Hematopoietic multipotent progenitor cell treated with erythropoietin and hydrocortisone succinate and interleukin-3 and kit ligand, for 8 days (in vitro differentiated cells): ENCODE data around the gene GPRC5D.

Experiments
- DNase-seq: peaks from one replicate; pipeline ENCODE4 v3.0.0-alpha.2; 2015

GPRC5D gene

GRCh38 chr12:12952036-12952435 is at the start of gene GPRC5D:
GPRC5D (minus strand) TSS chr12:12952170; CDS start chr12:12950384, 1,786 bp downstream.
- no peak for DNase-seq

DNA sequence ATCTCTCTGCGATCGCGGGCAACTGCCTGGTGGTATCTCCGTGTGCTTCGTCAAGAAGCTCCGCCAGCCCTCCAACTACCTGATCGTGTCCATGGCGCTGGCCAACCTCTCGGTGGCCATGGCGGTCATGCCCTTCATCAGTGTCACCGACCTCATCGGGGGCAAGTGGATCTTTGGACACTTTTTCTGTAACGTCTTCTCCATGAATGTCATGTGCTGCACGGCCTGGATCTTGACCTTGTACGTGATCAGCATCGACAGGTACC is 49.7 kb upstream of the GPRC5D start:
- no peak for DNase-seq

DNA sequence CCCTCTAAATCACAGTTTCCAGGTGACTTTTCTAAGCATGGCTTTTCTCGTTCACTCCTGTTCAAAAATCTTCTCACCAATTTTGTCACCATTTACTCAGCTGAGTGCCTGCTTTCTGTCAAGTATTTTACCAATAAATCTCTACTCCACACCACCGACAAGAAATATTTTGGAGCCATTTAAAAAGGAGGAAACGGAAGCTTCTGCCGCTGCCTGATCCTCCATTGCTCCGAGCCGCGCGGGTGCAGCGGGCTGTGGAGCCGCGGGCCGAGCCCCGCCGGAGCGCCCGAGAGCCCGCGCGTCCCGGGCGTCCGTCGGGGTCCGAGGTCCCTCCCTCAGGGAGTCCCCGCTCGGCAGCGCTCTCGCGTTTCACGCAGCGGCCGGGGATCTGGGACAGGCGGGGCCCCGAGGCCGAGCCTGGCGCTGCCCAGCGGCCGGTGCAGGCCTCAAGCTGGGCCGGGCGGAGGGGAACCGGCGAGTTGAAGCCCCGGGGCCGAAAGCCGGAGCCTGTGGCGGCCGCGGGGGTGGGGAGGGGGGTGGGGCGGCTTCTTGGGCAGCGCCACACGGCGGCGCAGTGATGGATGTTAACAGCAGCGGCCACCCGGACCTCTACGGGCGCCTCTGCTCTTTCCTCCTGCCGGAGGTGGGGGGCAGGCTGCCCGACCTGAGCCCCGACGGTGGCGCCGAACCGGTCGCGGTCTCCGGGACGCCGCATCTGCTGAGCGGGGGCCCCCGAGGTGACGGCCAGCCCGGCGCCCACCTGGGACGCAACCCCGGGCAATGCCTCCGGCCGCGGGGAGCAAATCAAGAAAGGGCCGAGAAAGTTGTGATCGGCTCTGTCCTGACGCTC is 49.2 kb upstream of the GPRC5D start:
- DNase-seq, result peak; percentile 66

GRCh38 chr12:13000616-13000924 is 48.6 kb upstream of the GPRC5D start:
- DNase-seq, result no peak

- peak; percentile 83 for DNase-seq
These were observed 48.1 kb upstream of the GPRC5D start, which contains the start of gene HEBP1 for GRCh38 chr12:12999959-13000615. HEBP1 (minus strand) TSS chr12:13000265; CDS start chr12:13000114, 151 bp downstream.

GRCh38 chr12:12999271-12999958 is 47.4 kb upstream of the GPRC5D start:
- DNase-seq, result peak; percentile 54

DNA sequence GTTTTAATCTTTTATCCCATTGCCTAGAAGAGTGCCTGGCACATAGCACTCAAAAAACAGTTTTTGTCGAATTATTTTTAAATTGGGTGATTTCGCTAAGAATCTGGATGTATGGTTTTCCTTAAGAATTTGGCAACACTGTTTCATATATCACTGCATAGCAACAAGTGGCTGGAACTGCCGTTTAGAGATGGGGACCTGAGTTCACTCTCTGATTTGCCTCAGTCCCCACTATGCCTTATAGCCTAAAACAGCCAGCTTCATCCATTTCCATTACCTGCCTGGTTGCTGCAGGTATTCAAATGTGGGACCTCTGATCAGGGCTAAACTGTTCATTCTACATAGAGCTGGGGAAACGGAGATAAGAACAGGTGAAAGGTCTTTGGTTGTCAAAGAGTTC is 46.3 kb upstream of the GPRC5D start:
- no peak for DNase-seq

DNA sequence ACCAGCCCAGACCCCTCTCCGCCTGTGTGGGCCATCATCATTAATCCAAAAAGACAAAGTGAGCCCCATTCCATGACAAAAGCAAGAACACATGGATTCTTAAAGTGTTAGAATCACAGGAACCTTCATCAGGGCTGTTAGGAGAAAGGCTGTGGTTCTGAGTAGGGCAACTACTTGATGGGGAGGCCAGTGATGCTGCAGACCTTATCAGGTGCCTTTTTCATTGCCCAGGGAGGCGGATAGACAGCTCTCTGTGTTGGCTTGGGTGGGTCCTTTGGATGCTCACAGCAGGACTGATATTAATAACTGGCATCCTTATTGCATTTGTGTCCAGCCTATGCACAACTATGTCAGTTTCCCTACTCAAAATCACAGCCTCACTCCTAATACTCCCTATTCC is 45.8 kb upstream of the GPRC5D start:
- peak; percentile 34 for DNase-seq

GRCh38 chr12:12997156-12997555 is 45.2 kb upstream of the GPRC5D start:
- DNase-seq, result peak; percentile 79

DNA sequence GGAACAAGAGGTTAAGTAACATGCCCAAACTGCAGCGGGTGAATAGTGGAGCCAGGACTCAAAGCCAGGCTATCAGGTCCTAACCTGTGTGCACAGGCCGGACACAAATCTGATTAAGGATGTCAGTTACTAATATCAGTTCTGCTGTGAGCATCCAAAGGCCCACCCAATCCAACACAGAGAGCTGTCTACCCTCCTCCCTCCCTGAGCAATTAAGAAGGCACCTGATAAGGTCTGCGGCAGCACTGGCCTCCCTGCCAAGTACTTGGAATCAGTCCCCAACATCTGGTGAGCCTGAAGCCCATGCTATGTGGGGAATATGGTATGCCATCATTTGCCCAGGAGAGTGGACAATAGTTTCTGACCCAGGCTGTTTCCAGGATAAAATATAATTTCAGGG is 44.2 kb upstream of the GPRC5D start:
- peak; percentile 99 for DNase-seq

DNA sequence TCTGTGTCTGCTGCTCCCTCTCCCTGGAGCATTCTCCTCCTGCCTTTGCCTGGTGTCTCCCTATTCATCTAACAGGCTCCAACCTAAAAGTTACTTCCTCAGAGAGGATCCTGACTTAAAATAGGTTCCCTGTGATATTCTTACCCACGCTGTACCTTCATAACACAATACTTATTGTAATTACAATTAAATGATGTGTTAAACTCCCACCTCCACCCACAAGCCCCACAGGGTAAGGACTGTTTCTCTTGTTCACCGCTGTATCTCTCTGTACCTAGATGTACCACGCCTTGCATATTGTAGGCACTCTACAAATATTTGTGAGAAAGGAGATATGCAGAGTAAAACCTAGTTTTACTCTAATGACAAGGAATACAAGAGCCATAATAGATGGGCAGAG is 43.1 kb upstream of the GPRC5D start:
- DNase-seq, result no peak

DNA sequence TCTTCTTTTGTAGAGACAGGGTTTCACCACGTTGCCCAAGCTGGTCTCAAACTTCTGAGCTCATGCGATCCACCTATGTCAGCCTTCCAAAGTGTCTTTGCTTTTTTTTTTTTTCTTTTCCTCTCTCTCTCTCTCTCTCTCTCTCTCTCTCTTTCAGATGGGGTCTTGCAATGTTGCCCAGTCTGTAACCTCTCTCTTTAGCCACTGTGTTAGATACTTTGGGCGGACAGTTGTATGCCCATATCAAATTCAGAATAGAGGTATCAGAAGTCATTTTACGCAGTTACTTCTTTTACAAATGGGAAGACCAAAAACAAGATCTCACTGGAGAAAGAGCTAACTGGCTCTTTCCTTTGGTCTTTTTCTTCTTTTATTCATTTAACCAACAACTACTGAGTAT is 41.4 kb upstream of the GPRC5D start:
- DNase-seq, result no peak

DNA sequence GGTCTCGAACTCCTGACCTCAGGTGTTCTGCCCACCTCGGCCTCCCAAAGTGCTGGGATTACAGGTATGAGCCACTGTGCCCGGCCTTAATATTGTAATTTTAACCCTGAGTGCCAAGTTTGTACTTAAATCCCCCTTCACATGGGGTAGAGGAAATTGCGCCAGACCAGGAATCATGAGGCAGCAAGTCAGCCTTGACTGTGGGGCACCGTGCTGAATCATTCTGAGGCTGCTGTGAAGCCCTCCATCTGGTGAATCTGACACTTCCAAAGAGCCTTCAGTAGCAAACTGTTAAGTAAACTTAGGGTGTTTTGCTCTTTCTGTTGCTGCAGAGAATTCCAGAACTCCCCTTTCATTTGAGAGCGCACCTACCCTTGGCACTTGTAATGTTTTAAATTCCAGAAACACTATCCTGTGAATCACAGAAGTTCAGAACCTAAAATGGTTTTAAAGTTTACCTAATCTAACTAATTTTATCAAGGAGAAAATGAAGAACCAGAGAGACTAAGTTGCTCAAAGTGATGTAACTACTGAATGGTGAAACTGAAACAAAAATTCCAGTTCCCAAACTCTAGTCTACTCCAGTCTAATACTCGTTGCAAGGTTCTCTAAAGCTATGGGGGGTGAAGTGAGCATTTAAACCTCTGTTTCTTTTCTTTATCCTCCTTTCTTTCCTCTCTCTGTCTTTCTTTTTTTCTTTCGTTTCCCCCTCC is 40.6 kb upstream of the GPRC5D start:
- peak; percentile 85 for DNase-seq

- DNase-seq, result no peak
These were observed 38.9 kb upstream of the GPRC5D start for GRCh38 chr12:12990700-12991468.

DNA sequence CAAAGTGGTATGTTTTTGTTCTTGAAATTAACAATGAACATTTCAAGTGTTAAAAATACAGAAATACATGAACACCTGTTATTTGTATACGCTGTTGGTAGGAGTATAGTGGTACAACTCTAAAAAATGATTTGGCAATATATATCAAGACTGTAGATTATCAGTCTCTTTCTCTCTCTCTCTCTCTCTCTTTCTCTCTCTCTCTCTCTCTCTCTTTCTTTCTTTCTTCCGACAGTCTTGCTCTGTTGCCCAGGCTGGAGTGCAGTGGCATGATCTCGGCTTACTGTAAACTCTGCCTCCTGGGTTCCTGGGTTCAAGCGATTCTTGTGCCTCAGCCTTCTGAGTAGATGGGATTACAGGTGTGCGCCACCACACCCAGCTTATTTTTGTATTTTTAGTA is 35.5 kb upstream of the GPRC5D start:
- DNase-seq, result no peak

- peak; percentile 69 for DNase-seq
These were observed 34.9 kb upstream of the GPRC5D start for GRCh38 chr12:12986775-12987331.

GRCh38 chr12:12985817-12986408 is 33.9 kb upstream of the GPRC5D start:
- peak; percentile 61 for DNase-seq

DNA sequence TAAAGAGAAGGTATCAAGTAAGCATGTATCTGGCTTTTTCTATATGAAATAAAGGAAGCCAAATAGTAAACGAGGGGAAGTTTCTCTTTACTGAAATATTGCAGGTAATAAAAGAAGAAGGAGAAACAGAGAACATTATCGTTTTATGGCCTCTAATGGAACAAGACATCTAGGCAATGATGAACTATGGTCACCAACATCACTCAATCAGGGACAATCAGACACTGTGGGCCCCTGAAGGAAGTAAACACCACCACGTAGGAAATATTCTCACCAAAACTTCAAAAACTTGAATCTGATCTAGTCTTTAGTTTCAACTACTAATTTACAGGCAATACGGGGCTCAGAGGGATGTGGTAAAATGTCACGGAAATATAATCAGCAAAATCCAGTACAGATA is 32.2 kb upstream of the GPRC5D start:
- DNase-seq, result no peak

DNA sequence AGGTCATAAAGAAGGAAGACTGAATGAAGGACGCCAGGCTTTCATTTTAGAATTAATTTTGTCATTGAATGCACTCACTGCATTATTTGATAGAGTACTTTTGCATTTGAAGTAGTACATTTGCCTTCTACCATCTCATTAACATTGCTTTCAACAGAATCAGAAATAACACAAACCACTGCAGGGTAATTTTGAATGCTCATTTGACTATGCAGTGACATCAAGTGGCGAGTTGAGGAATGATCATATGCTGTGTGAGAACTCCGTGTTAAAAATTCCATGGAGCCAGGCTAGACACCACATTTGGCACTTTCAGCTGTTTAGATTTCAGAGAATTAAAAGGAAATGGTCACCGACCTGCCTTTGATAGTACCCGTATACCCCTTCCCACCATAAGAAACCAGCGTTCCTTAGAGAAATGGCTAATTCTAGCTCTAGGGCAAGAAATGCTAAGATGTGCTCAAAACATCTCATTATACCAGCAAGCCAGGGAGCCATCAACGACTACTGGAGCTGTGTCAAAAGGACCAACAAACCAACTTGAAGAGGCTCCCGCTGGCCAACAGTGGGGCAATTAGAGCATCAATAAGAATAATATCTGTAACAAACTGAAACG is 31.6 kb upstream of the GPRC5D start:
- peak; percentile 47 for DNase-seq

GRCh38 chr12:12982331-12982730 is 30.4 kb upstream of the GPRC5D start:
- DNase-seq, result no peak

- DNase-seq, result peak; percentile 49
These were observed 27.8 kb upstream of the GPRC5D start for GRCh38 chr12:12979731-12980259.
